Measurements from ENCODE around the gene MPO.

The MPO gene

GRCh38 chr17:58272367-58273280, 8.1 kb downstream of the MPO start:
- no peak for DNase-seq (ENCODE audit: low spot score)
- no peaks in the 10 kb centered on the region for H3K9me3 ChIP-seq (replicated peaks in 1 of 2; ENCODE audit: control insufficient read depth in 2 of 2, insufficient read depth in 1 of 2, low read depth in 1 of 2, low read length in 2 of 2)
- no peaks in the 10 kb centered on the region for H3K79me1 ChIP-seq (ENCODE audit: low read depth, low read length)
- no peak overlapping the region for H3K4me2 ChIP-seq (ENCODE audit: insufficient read depth, low read length, poor library complexity, severe bottlenecking)
- H3K9ac ChIP-seq (ENCODE audit: low read depth, low read length, poor library complexity), result no peak overlapping the region
- H2BK15ac ChIP-seq (ENCODE audit: low read length), result no peak overlapping the region
- no peak overlapping the region for H3K4ac ChIP-seq (ENCODE audit: low read length)
- no peak overlapping the region for H3K27ac ChIP-seq (replicated peaks; ENCODE audit: low read length)
- H3K4me3 ChIP-seq (ENCODE audit: low read length in 2 of 2), result no peak overlapping the region
- H3K4me1 ChIP-seq (ENCODE audit: control insufficient read depth in 2 of 2, insufficient read depth in 1 of 2, low read depth in 1 of 2, low read length in 2 of 2), result no peaks in the 10 kb centered on the region
- no CpG with 5 or more reads among the region's 12 CpGs for WGBS, 2 donors (ENCODE audit: extremely low coverage in 2 of 2, insufficient read length in 2 of 2, insufficient replicate concordance in 1 of 2)
- peak overlapping the region; percentile 11 for H3K23ac ChIP-seq (ENCODE audit: low read depth, low read length, poor library complexity)
- no peak overlapping the region for H2BK120ac ChIP-seq (ENCODE audit: low read depth, low read length)
- H2BK5ac ChIP-seq (ENCODE audit: low read length), result no peak overlapping the region
- no peak overlapping the region for H4K91ac ChIP-seq (ENCODE audit: low read depth, low read length, poor library complexity)
- H2AK5ac ChIP-seq (ENCODE audit: low read depth, low read length), result peak overlapping the region; percentile 51
- no peak overlapping the region for H2BK12ac ChIP-seq (ENCODE audit: low read length)
- H2AFZ ChIP-seq (ENCODE audit: low read length), result no peak overlapping the region
- no peak overlapping the region for H4K8ac ChIP-seq (ENCODE audit: low read depth, low read length)
- H3K14ac ChIP-seq (ENCODE audit: low read length), result no peak overlapping the region
- peaks cover 0 to 29% (median 2%) of the 10 kb centered on the region in 3 experiments for H3K27me3 ChIP-seq (ENCODE audit: control insufficient read depth in 3 of 3, insufficient read depth in 3 of 3, low read depth in 1 of 3, low read length in 3 of 3)
- no peaks in the 10 kb centered on the region for H3K36me3 ChIP-seq (replicated peaks in 1 of 2; ENCODE audit: control insufficient read depth in 2 of 2, insufficient read depth in 2 of 2, low read length in 2 of 2)
- no peak overlapping the region for H3K18ac ChIP-seq (ENCODE audit: low read length)

GRCh38 chr17:58271216-58271931, 9.4 kb downstream of the MPO start:
- Histone ChIP-seq H3K9ac (ENCODE audit: low read depth, low read length, poor library complexity) (no peak overlapping the region), H2BK15ac (ENCODE audit: low read length) (no peak overlapping the region), H3K18ac (ENCODE audit: low read length) (no peak overlapping the region), H3K4me3 (ENCODE audit: low read length in 2 of 2) (no peak overlapping the region), H3K4me1 (ENCODE audit: control insufficient read depth in 2 of 2, insufficient read depth in 1 of 2, low read depth in 1 of 2, low read length in 2 of 2) (no peaks in the 10 kb centered on the region), H4K8ac (ENCODE audit: low read depth, low read length) (peak overlapping the region; percentile 7), H3K4ac (ENCODE audit: low read length) (no peak overlapping the region), H3K79me1 (ENCODE audit: low read depth, low read length) (no peaks in the 10 kb centered on the region), H3K4me2 (ENCODE audit: insufficient read depth, low read length, poor library complexity, severe bottlenecking) (no peak overlapping the region), H2BK5ac (ENCODE audit: low read length) (no peak overlapping the region), H3K9me3 (replicated peaks in 1 of 2; ENCODE audit: control insufficient read depth in 2 of 2, insufficient read depth in 1 of 2, low read depth in 1 of 2, low read length in 2 of 2) (no peaks in the 10 kb centered on the region), H2AK5ac (ENCODE audit: low read depth, low read length) (no peak overlapping the region), H3K23ac (ENCODE audit: low read depth, low read length, poor library complexity) (no peak overlapping the region), H3K14ac (ENCODE audit: low read length) (no peak overlapping the region), H2BK120ac (ENCODE audit: low read depth, low read length) (no peak overlapping the region), H3K36me3 (replicated peaks in 1 of 2; ENCODE audit: control insufficient read depth in 2 of 2, insufficient read depth in 2 of 2, low read length in 2 of 2) (no peaks in the 10 kb centered on the region), H2AFZ (ENCODE audit: low read length) (no peak overlapping the region), H4K91ac (ENCODE audit: low read depth, low read length, poor library complexity) (no peak overlapping the region), H3K27ac (replicated peaks; ENCODE audit: low read length) (no peak overlapping the region), H3K27me3 (ENCODE audit: control insufficient read depth in 3 of 3, insufficient read depth in 3 of 3, low read depth in 1 of 3, low read length in 3 of 3) (peaks cover 0 to 31% (median 2%) of the 10 kb centered on the region in 3 experiments), H2BK12ac (ENCODE audit: low read length) (no peak overlapping the region)
- WGBS, 2 donors (ENCODE audit: extremely low coverage in 2 of 2, insufficient read length in 2 of 2, insufficient replicate concordance in 1 of 2), result no CpG with 5 or more reads among the region's 21 CpGs
- no peak for DNase-seq (ENCODE audit: low spot score)

GRCh38 chr17:58270476-58271215, 10.1 kb downstream of the MPO start:
- H3K4me2 ChIP-seq (ENCODE audit: insufficient read depth, low read length, poor library complexity, severe bottlenecking), result no peak overlapping the region
- H3K9me3 ChIP-seq (replicated peaks in 1 of 2; ENCODE audit: control insufficient read depth in 2 of 2, insufficient read depth in 1 of 2, low read depth in 1 of 2, low read length in 2 of 2), result no peaks in the 10 kb centered on the region
- no peaks in the 10 kb centered on the region for H3K4me1 ChIP-seq (ENCODE audit: control insufficient read depth in 2 of 2, insufficient read depth in 1 of 2, low read depth in 1 of 2, low read length in 2 of 2)
- H2AK5ac ChIP-seq (ENCODE audit: low read depth, low read length), result no peak overlapping the region
- no peak overlapping the region for H3K23ac ChIP-seq (ENCODE audit: low read depth, low read length, poor library complexity)
- H3K9ac ChIP-seq (ENCODE audit: low read depth, low read length, poor library complexity), result peak overlapping the region; percentile 9
- no peak overlapping the region for H4K91ac ChIP-seq (ENCODE audit: low read depth, low read length, poor library complexity)
- H4K8ac ChIP-seq (ENCODE audit: low read depth, low read length), result no peak overlapping the region
- H2AFZ ChIP-seq (ENCODE audit: low read length), result no peak overlapping the region
- H3K36me3 ChIP-seq (replicated peaks in 1 of 2; ENCODE audit: control insufficient read depth in 2 of 2, insufficient read depth in 2 of 2, low read length in 2 of 2), result no peaks in the 10 kb centered on the region
- H3K18ac ChIP-seq (ENCODE audit: low read length), result peak overlapping the region; percentile 62
- no peak overlapping the region for H3K14ac ChIP-seq (ENCODE audit: low read length)
- H3K27me3 ChIP-seq (ENCODE audit: control insufficient read depth in 3 of 3, insufficient read depth in 3 of 3, low read depth in 1 of 3, low read length in 3 of 3), result peaks cover 0 to 37% (median 2%) of the 10 kb centered on the region in 3 experiments
- DNase-seq (ENCODE audit: low spot score), result no peak
- H3K4me3 ChIP-seq (ENCODE audit: low read length in 2 of 2), result no peak overlapping the region
- H3K79me1 ChIP-seq (ENCODE audit: low read depth, low read length), result no peaks in the 10 kb centered on the region
- H2BK15ac ChIP-seq (ENCODE audit: low read length), result no peak overlapping the region
- no peak overlapping the region for H3K27ac ChIP-seq (replicated peaks; ENCODE audit: low read length)
- no peak overlapping the region for H2BK120ac ChIP-seq (ENCODE audit: low read depth, low read length)
- no CpG with 5 or more reads among the region's 15 CpGs for WGBS, 2 donors (ENCODE audit: extremely low coverage in 2 of 2, insufficient read length in 2 of 2, insufficient replicate concordance in 1 of 2)
- H2BK5ac ChIP-seq (ENCODE audit: low read length), result no peak overlapping the region
- H2BK12ac ChIP-seq (ENCODE audit: low read length), result no peak overlapping the region
- no peak overlapping the region for H3K4ac ChIP-seq (ENCODE audit: low read length)

All from neuronal stem cell (in vitro differentiated cells).